Activated T-cell treated with anti-CD3 and anti-CD28 coated beads for 48 hours (primary cell): ENCODE results near the gene OTOS.

Experiments
- DNase-seq: peaks from one replicate; pipeline ENCODE4 v3.0.0-alpha.2; 2020; ENCODE audit warnings: low read depth

OTOS gene

GRCh38 chr2:240167588-240167880 is 27.1 kb upstream of the OTOS start:
- DNase-seq: no peak

GRCh38 chr2:240166761-240167587 is 26.5 kb upstream of the OTOS start:
- DNase-seq: no peak

- DNase-seq: no peak
Measured at GRCh38 chr2:240166191-240166590, 25.7 kb upstream of the OTOS start.

GRCh38 chr2:240165661-240166060 is 25.2 kb upstream of the OTOS start:
- no peak for DNase-seq

GRCh38 chr2:240165034-240165433 is 24.6 kb upstream of the OTOS start:
- no peak for DNase-seq

GRCh38 chr2:240164586-240164985 is 24.1 kb upstream of the OTOS start:
- no peak for DNase-seq

- DNase-seq: no peak
Measured at GRCh38 chr2:240163844-240164574, 23.6 kb upstream of the OTOS start.

- DNase-seq: no peak
Measured at GRCh38 chr2:240162939-240163714, 22.7 kb upstream of the OTOS start.

- no peak for DNase-seq
Measured at GRCh38 chr2:240162531-240162930, 22.1 kb upstream of the OTOS start.

GRCh38 chr2:240162032-240162431 is 21.6 kb upstream of the OTOS start:
- no peak for DNase-seq

GRCh38 chr2:240161087-240161750 is 20.8 kb upstream of the OTOS start:
- DNase-seq: no peak

GRCh38 chr2:240160291-240161086 is 20.0 kb upstream of the OTOS start:
- no peak for DNase-seq

GRCh38 chr2:240159251-240159839 is 18.9 kb upstream of the OTOS start:
- no peak for DNase-seq

- no peak for DNase-seq
Measured at GRCh38 chr2:240157147-240157470, 16.7 kb upstream of the OTOS start.

- no peak for DNase-seq
Measured at GRCh38 chr2:240156435-240157146, 16.1 kb upstream of the OTOS start.

- no peak for DNase-seq
Measured at GRCh38 chr2:240155745-240156390, 15.4 kb upstream of the OTOS start.

- DNase-seq: no peak
Measured at GRCh38 chr2:240155048-240155744, 14.7 kb upstream of the OTOS start.

GRCh38 chr2:240154606-240155005 is 14.1 kb upstream of the OTOS start:
- DNase-seq: no peak

- DNase-seq: no peak
Measured at GRCh38 chr2:240153418-240153817, 13.0 kb upstream of the OTOS start.
